Kidney (tissue), 14 donors: ENCODE results near the gene MUC5AC. TPM values are rescaled to one million over a fixed set of nuclear protein-coding genes. Genes with fewer than 3 reads are reported as not detected.
"Not testable (repeated sequence)": the region's sequence is repeated elsewhere in the genome, so short reads cannot be mapped to it uniquely, and the experiment has no call there.

Experiments used
- DNase-seq, 5 donors: peaks; one replicate each; pipeline ENCODE4 v3.0.0-alpha.2; 2013 to 2020
- FAIRE-seq: peaks from 2 replicates; lab custom pipeline; 2012; peaks lifted over from hg19 to GRCh38; lab: Jason Lieb, UNC
- H3K27ac ChIP-seq, 2 donors: one replicate each; pipeline ENCODE4 v1.7.0; 2013; ENCODE audit warnings: low read depth in 2 of 2, low read length in 2 of 2, inconsistent platforms in 1 of 2
- H3K27me3 ChIP-seq: one replicate; pipeline ENCODE4 v1.7.1; 2013; ENCODE audit warnings: low read length, inconsistent platforms; ENCODE audit not compliant: control insufficient read depth, insufficient read depth
- H3K36me3 ChIP-seq, 3 donors: one replicate each; pipeline versions ENCODE4 v1.7.0 to v1.7.1; 2013; ENCODE audit warnings: low read length in 3 of 3, control low read depth in 1 of 3, inconsistent platforms in 1 of 3; ENCODE audit not compliant: insufficient read depth in 3 of 3, control insufficient read depth in 2 of 3
- H3K4me1 ChIP-seq, 3 donors: one replicate each; pipeline versions ENCODE4 v1.7.0 to v1.7.1; 2013; ENCODE audit warnings: low read length in 3 of 3, inconsistent platforms in 1 of 3, low read depth in 1 of 3; ENCODE audit not compliant: control insufficient read depth in 2 of 3, insufficient read depth in 2 of 3
- H3K4me3 ChIP-seq, 3 donors: one replicate each; pipeline versions ENCODE4 v1.7.0 to v1.8.1; 2013; ENCODE audit warnings: low read length in 3 of 3, control low read depth in 1 of 3, inconsistent platforms in 1 of 3
- H3K9ac ChIP-seq, 3 donors: one replicate each; pipeline versions ENCODE4 v1.7.0 to v1.7.1; 2013; ENCODE audit warnings: low read length in 3 of 3, control low read depth in 1 of 3, inconsistent platforms in 1 of 3
- H3K9me3 ChIP-seq, 3 donors: one replicate each; pipeline versions ENCODE4 v1.7.0 to v1.7.1; 2013; ENCODE audit warnings: low read length in 3 of 3, control low read depth in 1 of 3, inconsistent platforms in 1 of 3; ENCODE audit not compliant: control insufficient read depth in 2 of 3, insufficient read depth in 1 of 3
- CTCF ChIP-seq: IDR thresholded peaks from 3 replicates; pipeline ENCODE4 v1.5.1; 2012; ENCODE audit warnings: mild to moderate bottlenecking, moderate library complexity, borderline replicate concordance; ENCODE audit not compliant: insufficient read depth; ENCODE audit errors: extremely low read depth
- intact Hi-C: fragments of 100-400 bp; cut with DNase I; formaldehyde crosslinking; loops from one replicate; pipeline ENCODE4 v1.11.1; 2022
- polyA plus RNA-seq: library from polyadenylated mRNA; stranded (reverse); fragments of 350-450 nt; fragmentation: Illumina TruSeq; extraction: RNeasy Lipid Tissue Mini Kit (QIAGEN cat#74804); gene quantifications from one replicate; pipeline ENCODE4 v1.2.3, GENCODE V29; 2014; ENCODE audit warnings: low read depth, low replicate concordance; ENCODE audit not compliant: insufficient read depth
- total RNA-seq: library from RNA; stranded (reverse); fragmentation: NEBNext Ultra II Directional; extraction: Animal tissue kit (Norgen Biotek cat#: 25700); gene quantifications from one replicate; pipeline ENCODE4 v1.2.1, GENCODE V29; 2021
- donor health status: control.
- donor health status: control.
- donor health status: control.
- donor health status: control.
- donor health status: control.
- donor health status: DM: yes; HTN: yes; CAD: no.
- donor health status: Normal renal cell carcinoma (clear cell type).

MUC5AC gene
- total and polyA plus RNA-seq, 2 donors from 2014 or later = 0.03 TPM; not detected in 1

DNA sequence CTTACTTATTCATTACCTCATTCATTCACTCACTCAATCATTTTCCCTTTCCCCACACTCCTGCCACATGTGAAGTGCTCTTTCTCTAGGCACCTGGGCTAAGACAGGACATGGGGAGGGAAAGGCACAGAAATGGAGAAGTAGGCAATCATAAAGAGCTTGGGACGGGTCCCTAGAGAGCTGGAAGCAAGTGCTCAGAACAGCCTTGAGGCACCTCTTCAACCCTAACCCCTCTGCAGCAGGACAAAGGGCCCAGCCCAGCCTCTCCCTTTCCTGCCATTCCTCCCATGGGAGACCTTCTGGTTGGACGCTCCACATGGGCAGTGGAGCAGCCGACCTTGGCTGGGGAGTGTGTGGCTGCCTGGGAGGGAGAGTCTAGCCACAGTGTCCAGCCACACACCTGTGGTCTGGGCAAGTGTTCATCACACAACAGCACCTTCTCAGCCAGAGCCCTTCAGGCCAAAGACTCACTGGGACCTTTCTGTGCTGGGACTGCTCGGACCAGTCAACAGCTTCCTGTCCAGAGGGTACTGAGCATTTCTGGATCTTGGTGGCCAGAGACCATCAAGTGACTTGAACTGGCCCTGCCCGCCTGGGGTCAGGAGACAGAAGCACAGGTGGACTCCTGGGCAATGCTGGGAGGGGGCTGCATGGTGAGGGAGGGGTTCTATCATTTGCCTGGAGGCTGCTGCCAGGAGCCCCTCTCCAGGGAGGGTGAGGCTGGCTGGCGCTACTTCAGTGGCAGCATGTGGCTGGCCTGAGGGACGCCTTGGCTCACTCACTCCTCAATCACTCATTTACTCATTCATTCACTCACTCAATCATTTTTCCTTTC is 1.0 kb upstream of the MUC5AC start:
- Histone ChIP-seq H3K4me1 (no peaks in the 10 kb centered on the region), H3K9me3 (no peaks in the 10 kb centered on the region), H3K27me3 (no peaks in the 10 kb centered on the region), H3K9ac (no peak overlapping the region), H3K4me3 (no peak overlapping the region), H3K36me3 (no peaks in the 10 kb centered on the region), H3K27ac (no peak overlapping the region)
- no peak for TF ChIP-seq CTCF
- FAIRE-seq = no peak
- DNase-seq = no peak
- intact Hi-C loops = no loop called here

- TF ChIP-seq CTCF = no peak
- no peaks in the 10 kb centered on the region for H3K27me3 ChIP-seq
- no peak for DNase-seq
- no peaks in the 10 kb centered on the region for H3K36me3 ChIP-seq
- no peaks in the 10 kb centered on the region for H3K9me3 ChIP-seq
- intact Hi-C loops = no loop called here
- H3K4me3 ChIP-seq = no peak overlapping the region
- no peak overlapping the region for H3K9ac ChIP-seq
- no peaks in the 10 kb centered on the region for H3K4me1 ChIP-seq
- H3K27ac ChIP-seq = no peak overlapping the region
- no peak for FAIRE-seq
These were observed 460 bp upstream of the MUC5AC start for GRCh38 chr11:1157341-1157644.

GRCh38 chr11:1158681-1159487 is 1.1 kb downstream of the MUC5AC start:
- TF ChIP-seq CTCF = no peak
- no peak overlapping the region for H3K9ac ChIP-seq
- no peaks in the 10 kb centered on the region for H3K4me1 ChIP-seq
- DNase-seq (peak in 2 of 5 donors; percentile 24 to 62), FAIRE-seq (no peak)
- no peak overlapping the region for H3K4me3 ChIP-seq
- H3K36me3 ChIP-seq = no peaks in the 10 kb centered on the region
- intact Hi-C loops = no loop called here
- no peaks in the 10 kb centered on the region for H3K9me3 ChIP-seq
- H3K27ac ChIP-seq = no peak overlapping the region
- H3K27me3 ChIP-seq = no peaks in the 10 kb centered on the region

DNA sequence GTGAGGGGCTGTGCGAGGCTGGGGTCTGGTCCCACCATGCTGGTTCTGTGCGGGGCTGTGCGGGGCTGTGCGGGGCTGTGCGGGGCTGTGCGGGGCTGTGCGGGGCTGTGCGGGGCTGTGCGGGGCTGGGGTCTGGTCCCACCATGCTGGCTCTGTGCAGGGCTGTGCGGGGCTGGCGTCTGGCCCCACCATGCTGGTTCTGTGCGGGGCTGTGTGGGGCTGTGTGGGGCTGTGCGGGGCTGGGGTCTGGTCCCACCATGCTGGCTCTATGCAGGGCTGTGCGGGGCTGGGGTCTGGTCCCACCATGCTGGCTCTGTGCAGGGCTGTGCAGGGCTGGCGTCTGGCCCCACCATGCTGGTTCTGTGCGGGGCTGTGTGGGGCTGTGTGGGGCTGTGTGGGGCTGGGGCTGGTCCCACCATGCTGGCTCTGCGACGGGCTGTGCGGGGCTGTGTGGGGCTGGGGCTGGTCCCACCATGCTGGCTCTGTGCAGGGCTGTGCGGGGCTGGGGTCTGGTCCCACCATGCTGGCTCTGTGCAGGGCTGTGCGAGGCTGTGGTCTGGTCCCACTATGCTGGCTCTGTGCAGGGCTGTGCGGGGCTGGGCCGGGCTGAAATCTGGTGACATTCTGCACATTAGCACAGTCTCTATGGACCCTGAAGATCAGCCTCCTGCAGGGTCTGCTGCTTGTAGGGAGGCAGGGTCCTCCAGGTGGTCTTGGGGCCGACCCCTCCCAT is 1.9 kb downstream of the MUC5AC start:
- DNase-seq = peak in 1 of 5 donors; percentile 35
- H3K4me3 ChIP-seq, H3K9ac ChIP-seq, H3K4me1 ChIP-seq, H3K9me3 ChIP-seq, H3K36me3 ChIP-seq, intact Hi-C loops, FAIRE-seq, H3K27me3 ChIP-seq, H3K27ac ChIP-seq: not testable (repeated sequence)
